H9 (cell line): ENCODE data around the gene DTNBP1. TPM values are rescaled to one million over a fixed set of nuclear protein-coding genes. Genes with fewer than 3 reads are reported as not detected.

ENCODE experiments used
- DNase-seq: peaks from one replicate; pipeline ENCODE4 v3.0.0-alpha.2; 2017
- H2AFZ ChIP-seq: one replicate; pipeline ENCODE4 v1.6.1; 2013; ENCODE audit warnings: mild to moderate bottlenecking, low read length, control low read depth, moderate library complexity
- H2AK5ac ChIP-seq: 2 replicates; pipeline ENCODE4 v1.6.1; 2013; ENCODE audit warnings: low read length, control low read depth, mixed read lengths; ENCODE audit not compliant: insufficient read length
- H2BK120ac ChIP-seq: one replicate; pipeline ENCODE4 v1.6.1; 2013; ENCODE audit warnings: low read depth, mild to moderate bottlenecking, low read length, control low read depth, inconsistent platforms; ENCODE audit not compliant: poor library complexity, severe bottlenecking
- H2BK12ac ChIP-seq: 2 replicates; pipeline ENCODE4 v1.6.1; 2013; ENCODE audit warnings: low read length, control low read depth, mixed read lengths, low read depth; ENCODE audit not compliant: insufficient read length
- H2BK15ac ChIP-seq: 2 replicates; pipeline ENCODE4 v1.6.1; 2013; ENCODE audit warnings: low read depth, low read length, control low read depth
- H2BK20ac ChIP-seq: one replicate; pipeline ENCODE4 v1.6.1; 2013; ENCODE audit warnings: low read depth, mild to moderate bottlenecking, low read length, control low read depth, inconsistent platforms; ENCODE audit not compliant: poor library complexity, severe bottlenecking
- H2BK5ac ChIP-seq: 2 replicates; pipeline ENCODE4 v1.6.1; 2013; ENCODE audit warnings: low read length, control low read depth, mixed read lengths; ENCODE audit not compliant: insufficient read length
- H3K14ac ChIP-seq: 2 replicates; pipeline ENCODE4 v1.6.1; 2013; ENCODE audit warnings: low read length, control low read depth; ENCODE audit not compliant: insufficient read depth
- H3K18ac ChIP-seq: 2 replicates; pipeline ENCODE4 v1.6.1; 2013; ENCODE audit warnings: low read depth, mild to moderate bottlenecking, mixed read lengths, low read length, control low read depth; ENCODE audit not compliant: insufficient read length
- H3K23ac ChIP-seq: 2 replicates; pipeline ENCODE4 v1.6.1; 2013; ENCODE audit warnings: low read length, control low read depth, mixed read lengths, low read depth; ENCODE audit not compliant: insufficient read length
- H3K23me2 ChIP-seq: 2 replicates; pipeline ENCODE4 v1.6.1; 2013; ENCODE audit warnings: low read depth, mild to moderate bottlenecking, mixed read lengths, low read length, control low read depth; ENCODE audit not compliant: insufficient read length, poor library complexity, severe bottlenecking
- H3K27ac ChIP-seq: 2 replicates; pipeline ENCODE4 v1.5.1; 2013; ENCODE audit warnings: low read length, control low read depth, mixed read lengths, low read depth; ENCODE audit not compliant: insufficient read length
- H3K27me3 ChIP-seq: 2 replicates; pipeline ENCODE4 v1.6.1; 2013; ENCODE audit warnings: low read length, control low read depth, inconsistent platforms; ENCODE audit not compliant: insufficient read depth
- H3K4ac ChIP-seq: 2 replicates; pipeline ENCODE4 v1.6.1; 2013; ENCODE audit warnings: low read depth, mild to moderate bottlenecking, control low read depth, inconsistent platforms, low read length, moderate library complexity
- H3K4me1 ChIP-seq: 2 replicates; pipeline ENCODE4 v1.6.1; 2013; ENCODE audit warnings: low read length, control low read depth, inconsistent platforms; ENCODE audit not compliant: insufficient read depth
- H3K4me2 ChIP-seq: 2 replicates; pipeline ENCODE4 v1.6.1; 2013; ENCODE audit warnings: low read length, control low read depth, mixed read lengths; ENCODE audit not compliant: insufficient read length, insufficient read depth
- H3K56ac ChIP-seq: 2 replicates; pipeline ENCODE4 v1.6.1; 2013; ENCODE audit warnings: low read depth, mild to moderate bottlenecking, mixed read lengths, low read length, control low read depth; ENCODE audit not compliant: insufficient read length
- H3K79me1 ChIP-seq: 2 replicates; pipeline ENCODE4 v1.6.1; 2013; ENCODE audit warnings: low read depth, mild to moderate bottlenecking, moderate library complexity, low read length, control low read depth, inconsistent platforms; ENCODE audit not compliant: insufficient read depth, poor library complexity, severe bottlenecking
- H3K79me2 ChIP-seq: 2 replicates; pipeline ENCODE4 v1.6.1; 2013; ENCODE audit warnings: low read length, control low read depth, inconsistent platforms; ENCODE audit not compliant: insufficient read depth
- H3K9ac ChIP-seq: 2 replicates; pipeline ENCODE4 v1.6.1; 2013; ENCODE audit warnings: low read length, control low read depth, mixed read lengths; ENCODE audit not compliant: insufficient read length; ENCODE audit errors: extremely low read depth
- H3K9me3 ChIP-seq: one replicate; pipeline ENCODE4 v1.6.1; 2013; ENCODE audit warnings: low read depth, low read length, inconsistent platforms; ENCODE audit not compliant: control insufficient read depth
- H3T11ph ChIP-seq: one replicate; pipeline ENCODE4 v1.6.1; 2013; ENCODE audit warnings: mild to moderate bottlenecking, low read length, control low read depth, inconsistent platforms
- H4K20me1 ChIP-seq: one replicate; pipeline ENCODE4 v1.6.1; 2013; ENCODE audit not compliant: control insufficient read depth, insufficient read length, insufficient read depth
- H4K5ac ChIP-seq: 2 replicates; pipeline ENCODE4 v1.6.1; 2013; ENCODE audit warnings: low read depth, mild to moderate bottlenecking, mixed read lengths, low read length, control low read depth; ENCODE audit not compliant: insufficient read length
- H4K8ac ChIP-seq: replicated peaks from 2 replicates; pipeline ENCODE4 v1.6.1; 2013; ENCODE audit warnings: low read length, control low read depth, mixed read lengths, low read depth; ENCODE audit not compliant: insufficient read length
- H4K91ac ChIP-seq: 2 replicates; pipeline ENCODE4 v1.6.1; 2013; ENCODE audit warnings: low read depth, mild to moderate bottlenecking, moderate library complexity, mixed read lengths, low read length, control low read depth; ENCODE audit not compliant: insufficient read length
- H3K27ac Mint-ChIP-seq, 3 experiments: 2 replicates in 2 of 3; 3 replicates in 1 of 3; pipeline ENCODE4 v1.8.0; 2020 to 2021; ENCODE audit warnings: mixed read lengths in 3 of 3, mild to moderate bottlenecking in 1 of 3, moderate library complexity in 1 of 3
- H3K27me3 Mint-ChIP-seq: 2 replicates; pipeline ENCODE4 v1.8.0; 2021; ENCODE audit warnings: low read depth, mild to moderate bottlenecking, moderate library complexity, mixed read lengths
- H3K36me3 Mint-ChIP-seq, 3 experiments: 2 replicates in 2 of 3; 3 replicates in 1 of 3; pipeline ENCODE4 v1.8.0; 2020 to 2021; ENCODE audit warnings: low read depth in 3 of 3, mixed read lengths in 3 of 3; ENCODE audit not compliant: insufficient read depth in 1 of 3
- H3K4me1 Mint-ChIP-seq, 2 experiments: 2 replicates each; pipeline ENCODE4 v1.8.0; 2020; ENCODE audit warnings: mixed read lengths in 2 of 2
- H3K4me3 Mint-ChIP-seq, 2 experiments: 2 replicates in 1 of 2; 3 replicates in 1 of 2; pipeline ENCODE4 v1.8.0; 2020 to 2021; ENCODE audit warnings: mild to moderate bottlenecking in 2 of 2, mixed read lengths in 2 of 2, moderate library complexity in 1 of 2
- H3K9me3 Mint-ChIP-seq, 2 experiments: 2 replicates in 1 of 2; 3 replicates in 1 of 2; pipeline ENCODE4 v1.8.0; 2020; ENCODE audit warnings: mild to moderate bottlenecking in 2 of 2, mixed read lengths in 2 of 2, moderate library complexity in 1 of 2
- CTCF ChIP-seq: fragments of 200-600 bp; sonication (generic); conservative IDR thresholded peaks from 3 replicates; pipeline ENCODE4 v1.8.0; 2021; ENCODE audit warnings: antibody characterized with exemption, mild to moderate bottlenecking
- WGBS: extraction: QIAGEN DNeasy Blood & Tissue Kit; methylation state at CpG from one replicate; pipeline ENCODE4 v1.1.7; 2013; ENCODE audit warnings: missing lambda C conversion rate, low lambda C conversion rate, mixed read lengths; ENCODE audit not compliant: insufficient read length; ENCODE audit errors: extremely low coverage; 5-methylcytosine and 5-hydroxymethylcytosine counted together
- total RNA-seq: library from RNA; stranded (reverse); gene quantifications from 2 replicates; pipeline ENCODE4 v1.2.1, GENCODE V29; 2021

Gene DTNBP1
- total RNA-seq, 1 experiment from 2014 or later = 12.9 TPM

- no peak for TF ChIP-seq CTCF
- WGBS = no CpG with 5 or more reads among the region's 6 CpGs
- no peak overlapping the region for H3K14ac ChIP-seq
- peaks cover 5 to 14% (median 9%) of the 10 kb centered on the region in 3 experiments; a peak in 6 of 7 replicates for H3K36me3 Mint-ChIP-seq
- H3K27ac ChIP-seq = no peak overlapping the region
- H4K8ac ChIP-seq = no peak overlapping the region
- H3K27me3 Mint-ChIP-seq = no peaks in the 10 kb centered on the region
- no peaks in the 10 kb centered on the region for H3K27me3 ChIP-seq
- H3K4ac ChIP-seq = no peak overlapping the region
- no peak overlapping the region for H3K27ac Mint-ChIP-seq
- H4K5ac ChIP-seq = no peak overlapping the region
- H3K4me3 Mint-ChIP-seq = no peak overlapping the region
- no peak overlapping the region for H2AK5ac ChIP-seq
- no peaks in the 10 kb centered on the region for H4K20me1 ChIP-seq
- H3K9ac ChIP-seq = no peak overlapping the region
- H3T11ph ChIP-seq = no peak overlapping the region
- H2BK120ac ChIP-seq = no peak overlapping the region
- H3K23me2 ChIP-seq = no peaks in the 10 kb centered on the region
- DNase-seq = no peak
- H3K23ac ChIP-seq = no peak overlapping the region
- no peak overlapping the region for H3K56ac ChIP-seq
- H2BK5ac ChIP-seq = no peak overlapping the region
- no peaks in the 10 kb centered on the region for H3K79me1 ChIP-seq
- peaks cover 34 to 38% of the 10 kb centered on the region in 2 experiments for H3K4me1 Mint-ChIP-seq
- H2BK15ac ChIP-seq = no peak overlapping the region
- H3K4me2 ChIP-seq = no peak overlapping the region
- H2BK12ac ChIP-seq = no peak overlapping the region
- peaks cover 5% of the 10 kb centered on the region; the same call in 1 of the 2 replicates for H3K4me1 ChIP-seq
- no peak overlapping the region for H2AFZ ChIP-seq
- no peak overlapping the region for H3K18ac ChIP-seq
- H3K9me3 ChIP-seq = no peaks in the 10 kb centered on the region
- H3K79me2 ChIP-seq = no peaks in the 10 kb centered on the region
- no peaks in the 10 kb centered on the region; a peak in 1 of 5 replicates for H3K9me3 Mint-ChIP-seq
- no peak overlapping the region for H2BK20ac ChIP-seq
- no peak overlapping the region for H4K91ac ChIP-seq
Observed at GRCh38 chr6:15618685-15619084, 44.1 kb downstream of the DTNBP1 start.
